HG03064 (cell line): ENCODE measurements around the gene PCDHB7.
"Not testable (repeated sequence)": the region's sequence is repeated elsewhere in the genome, so short reads cannot be mapped to it uniquely, and the experiment has no call there.

ENCODE experiments used
- ATAC-seq: cut with Tn5 transposase; IDR thresholded peaks from one replicate; pipeline ENCODE4 v1.9.1; 2021; ENCODE audit warnings: low read depth; ENCODE audit not compliant: unreplicated experiment

PCDHB7 gene

GRCh38 chr5:141179876-141180275, 7.4 kb downstream of the PCDHB7 start:
- not testable (repeated sequence) for ATAC-seq

GRCh38 chr5:141180313-141180712, 7.9 kb downstream of the PCDHB7 start:
- no peak for ATAC-seq

- ATAC-seq, result no peak
Observed at GRCh38 chr5:141182248-141182647, 9.8 kb downstream of the PCDHB7 start, which contains the start of gene PCDHB16. Gene PCDHB16, plus strand, starts transcription at chr5:141182387. Its CDS starts 173 bp downstream, at chr5:141182560.

- ATAC-seq, result not testable (repeated sequence)
Observed at GRCh38 chr5:141184117-141184855, 11.8 kb downstream of the PCDHB7 start.

GRCh38 chr5:141186897-141187512, 14.6 kb downstream of the PCDHB7 start, which contains the start of gene PCDHB9:
Gene PCDHB9, plus strand, starts transcription at chr5:141187161. Its CDS starts 158 bp downstream, at chr5:141187319.
- no peak for ATAC-seq

- not testable (repeated sequence) for ATAC-seq
Observed at GRCh38 chr5:141188682-141189081, 16.2 kb downstream of the PCDHB7 start.

GRCh38 chr5:141189131-141189530, 16.7 kb downstream of the PCDHB7 start:
- ATAC-seq, result not testable (repeated sequence)

- no peak for ATAC-seq
Observed at GRCh38 chr5:141192110-141192725, 19.8 kb downstream of the PCDHB7 start, which contains the start of gene PCDHB10. Gene PCDHB10, plus strand, starts transcription at chr5:141192353. Its CDS starts 200 bp downstream, at chr5:141192553.

- ATAC-seq, result not testable (repeated sequence)
Observed at GRCh38 chr5:141194332-141194731, 21.9 kb downstream of the PCDHB7 start.

- ATAC-seq, result no peak
Observed at GRCh38 chr5:141196363-141196762, 23.9 kb downstream of the PCDHB7 start.

GRCh38 chr5:141199359-141200235, 27.2 kb downstream of the PCDHB7 start, which contains the start of gene PCDHB11:
Gene PCDHB11, plus strand, starts transcription at chr5:141199627. Its CDS starts 148 bp downstream, at chr5:141199775.
- ATAC-seq, result no peak

- ATAC-seq, result not testable (repeated sequence)
Observed at GRCh38 chr5:141201126-141201525, 28.7 kb downstream of the PCDHB7 start.

- not testable (repeated sequence) for ATAC-seq
Observed at GRCh38 chr5:141201646-141202045, 29.2 kb downstream of the PCDHB7 start.

GRCh38 chr5:141208478-141208877, 36.0 kb downstream of the PCDHB7 start, which contains the start of gene PCDHB12:
Gene PCDHB12, plus strand, starts transcription at chr5:141208719. Its CDS starts 189 bp downstream, at chr5:141208908.
- no peak for ATAC-seq

GRCh38 chr5:141210281-141210680, 37.8 kb downstream of the PCDHB7 start:
- not testable (repeated sequence) for ATAC-seq

- ATAC-seq, result not testable (repeated sequence)
Observed at GRCh38 chr5:141210849-141211248, 38.4 kb downstream of the PCDHB7 start.

- ATAC-seq, result not testable (repeated sequence)
Observed at GRCh38 chr5:141213656-141214339, 41.4 kb downstream of the PCDHB7 start, which contains the start of gene PCDHB13. Gene PCDHB13, plus strand, starts transcription at chr5:141213919. Its CDS starts 205 bp downstream, at chr5:141214124.

- ATAC-seq, result not testable (repeated sequence)
Observed at GRCh38 chr5:141214583-141214982, 42.1 kb downstream of the PCDHB7 start.

- ATAC-seq, result not testable (repeated sequence)
Observed at GRCh38 chr5:141215504-141215903, 43.1 kb downstream of the PCDHB7 start.
